Panc1 (cell line): ENCODE data around the gene GRID1. TPM values are rescaled to one million over a fixed set of nuclear protein-coding genes. Genes with fewer than 3 reads are reported as not detected.

Source experiments
- ATAC-seq: fragments of 200-7000 bp; cut with Tn5 transposase; 2 replicates; pipeline ENCODE4 v1.9.1; 2020; ENCODE audit warnings: mild to moderate bottlenecking, moderate library complexity
- BruUV-seq: library from RNA; stranded (reverse); fragments of 400-500 nt; replicated peaks from 2 replicates; lab custom pipeline; 2021; lab: Mats Ljungman, UMichigan
- CTCF ChIA-PET: fragments of 300-600 bp; sonication (Branson Sonifier 250); formaldehyde crosslinking; loops from one replicate; lab custom pipeline; 2022; ENCODE audit warnings: antibody characterized with exemption; lab: Charles Lee
- POLR2A ChIA-PET: fragments of 300-600 bp; sonication (Branson Sonifier 250); formaldehyde crosslinking; loops from one replicate; lab custom pipeline; 2022; ENCODE audit warnings: antibody characterized with exemption; lab: Charles Lee
- DNase-seq: peaks from one replicate; pipeline ENCODE4 v3.0.0-alpha.2; 2010; ENCODE audit warnings: low read depth, low spot score
- H3K27ac ChIP-seq: 2 replicates; pipeline ENCODE4 v1.5.1; 2011; ENCODE audit warnings: mild to moderate bottlenecking, low read length, inconsistent platforms
- H3K27me3 ChIP-seq: fragments of 200-500 bp; sonication (Bioruptor generic); 2 replicates; pipeline ENCODE4 v1.6.0; 2014; ENCODE audit warnings: low read length, inconsistent platforms; ENCODE audit not compliant: control insufficient read depth, insufficient read depth
- H3K36me3 ChIP-seq: fragments of 200-500 bp; sonication (Bioruptor generic); 2 replicates; pipeline ENCODE4 v1.5.1; 2014; ENCODE audit warnings: inconsistent platforms, mild to moderate bottlenecking, low read length, moderate library complexity; ENCODE audit not compliant: control insufficient read depth, insufficient read depth
- H3K4me1 ChIP-seq: 2 replicates; pipeline ENCODE4 v1.5.1; 2011; ENCODE audit warnings: inconsistent platforms, mild to moderate bottlenecking, low read length, moderate library complexity; ENCODE audit not compliant: control insufficient read depth, insufficient read depth
- H3K4me3 ChIP-seq, 2 experiments: 2 replicates each; pipeline ENCODE4 v1.5.1; 2011 to 2012; ENCODE audit warnings: low read depth in 2 of 2, low read length in 2 of 2, mild to moderate bottlenecking in 2 of 2, inconsistent platforms in 1 of 2, moderate library complexity in 1 of 2
- H3K9me3 ChIP-seq: fragments of 200-500 bp; sonication (Bioruptor generic); 2 replicates; pipeline ENCODE4 v1.5.1; 2014; ENCODE audit warnings: low read depth, mild to moderate bottlenecking, inconsistent platforms, low read length, moderate library complexity; ENCODE audit not compliant: control insufficient read depth, insufficient read depth
- POLR2AphosphoS5 ChIP-seq: IDR thresholded peaks from 2 replicates; pipeline ENCODE4 v1.6.1; 2012; ENCODE audit warnings: mild to moderate bottlenecking, low read depth, low read length, moderate library complexity
- REST ChIP-seq, 2 experiments: IDR thresholded peaks; 2 replicates each; pipeline ENCODE4 v1.6.1; 2011 to 2012; ENCODE audit warnings: low read depth in 2 of 2, control low read depth in 1 of 2, low read length in 1 of 2, mild to moderate bottlenecking in 1 of 2, moderate library complexity in 1 of 2; ENCODE audit not compliant: insufficient read depth in 1 of 2
- SIN3A ChIP-seq: IDR thresholded peaks from 2 replicates; pipeline ENCODE4 v1.6.1; 2012; ENCODE audit warnings: low read depth, mild to moderate bottlenecking, low read length, moderate library complexity, borderline replicate concordance; ENCODE audit not compliant: insufficient read depth
- TCF7L2 ChIP-seq: IDR thresholded peaks from 2 replicates; pipeline ENCODE4 v1.6.1; 2011; ENCODE audit warnings: mild to moderate bottlenecking, low read depth, low read length, inconsistent platforms
- in situ Hi-C: cut with HindIII; loops from 2 replicates; pipeline ENCODE4 v1.10.0; 2016; ENCODE audit warnings: low sequenced_read_pairs, low pct_unique_long_range_greater_than_20kb
- intact Hi-C: fragments of 100-400 bp; cut with micrococcal nuclease; formaldehyde crosslinking; loops from one replicate; pipeline ENCODE4 v1.10.0; 2022; ENCODE audit not compliant: unreplicated experiment
- total RNA-seq: library from RNA; stranded (reverse); gene quantifications from one replicate; pipeline ENCODE4 v1.2.1, GENCODE V29; 2021; ENCODE audit not compliant: unreplicated experiment
- TF ChIP-seq, protein P1 (sequence below): fragments of 450-650 bp; IDR thresholded peaks from 2 replicates; pipeline ENCODE4 v1.5.1; 2017; ENCODE audit warnings: mild to moderate bottlenecking

The GRID1 gene
- total RNA-seq, 1 experiment from 2014 or later, result 2.3 TPM

DNA sequence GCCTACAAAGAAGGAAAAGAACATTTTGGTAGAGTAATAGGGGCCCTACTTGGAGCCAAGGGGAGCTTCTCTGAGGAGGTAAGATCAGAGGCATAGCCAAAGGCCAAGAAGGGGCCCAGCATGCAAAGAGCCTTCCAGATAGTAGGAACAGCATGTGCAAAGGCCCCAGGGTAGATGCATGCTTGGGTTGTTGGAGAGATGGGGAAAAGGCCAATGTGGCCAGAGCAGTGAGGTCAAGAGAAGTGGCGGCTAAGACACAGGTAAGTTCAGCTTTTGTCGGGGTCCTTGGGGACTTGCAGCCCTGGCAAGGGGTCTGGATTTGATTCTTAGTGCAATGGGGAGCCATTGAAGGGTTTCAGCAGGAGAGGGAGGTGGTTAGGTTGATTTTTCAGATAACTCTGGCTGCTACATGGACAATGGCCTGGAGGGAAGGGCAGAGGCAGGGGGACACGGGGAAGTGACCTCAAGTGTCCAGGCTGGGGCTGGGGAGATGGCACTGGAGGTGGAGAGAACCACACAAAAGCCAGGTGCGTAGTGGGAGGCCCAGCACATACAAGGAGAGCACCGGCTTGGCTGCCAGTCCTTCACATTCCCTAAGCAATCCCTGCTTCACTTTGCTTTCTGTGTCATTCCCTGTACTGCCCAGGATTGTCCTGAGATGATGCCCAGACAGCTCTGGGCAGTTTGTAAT is 16.5 kb downstream of the GRID1 start:
- Histone ChIP-seq H3K9me3 (no peaks in the 10 kb centered on the region), H3K36me3 (no peaks in the 10 kb centered on the region), H3K4me3 (no peak overlapping the region), H3K27ac (no peak overlapping the region), H3K27me3 (no peaks in the 10 kb centered on the region), H3K4me1 (no peaks in the 10 kb centered on the region)
- CTCF ChIA-PET, result interaction anchor here (0.5 kb wide), 1 partner anchor 29 kb away, joined by 4 read pairs; no protein-coding TSS in a partner anchor
- POLR2A ChIA-PET, result no interaction called here
- BruUV-seq, result no TSS peak
- DNase-seq, result no peak
- ATAC-seq, result no peak
- intact Hi-C loops (no loop called here), in situ Hi-C loops (no loop called here)
- TF ChIP-seq POLR2AphosphoS5 (no peak), REST (IDR thresholded peaks at IDR 0.05; ENCODE audit: insufficient read depth in 1 of 2, low read depth in 2 of 2, low read length in 1 of 2) (no peak), TCF7L2 (no peak), SIN3A (no peak)
- TF ChIP-seq, protein P1, sequence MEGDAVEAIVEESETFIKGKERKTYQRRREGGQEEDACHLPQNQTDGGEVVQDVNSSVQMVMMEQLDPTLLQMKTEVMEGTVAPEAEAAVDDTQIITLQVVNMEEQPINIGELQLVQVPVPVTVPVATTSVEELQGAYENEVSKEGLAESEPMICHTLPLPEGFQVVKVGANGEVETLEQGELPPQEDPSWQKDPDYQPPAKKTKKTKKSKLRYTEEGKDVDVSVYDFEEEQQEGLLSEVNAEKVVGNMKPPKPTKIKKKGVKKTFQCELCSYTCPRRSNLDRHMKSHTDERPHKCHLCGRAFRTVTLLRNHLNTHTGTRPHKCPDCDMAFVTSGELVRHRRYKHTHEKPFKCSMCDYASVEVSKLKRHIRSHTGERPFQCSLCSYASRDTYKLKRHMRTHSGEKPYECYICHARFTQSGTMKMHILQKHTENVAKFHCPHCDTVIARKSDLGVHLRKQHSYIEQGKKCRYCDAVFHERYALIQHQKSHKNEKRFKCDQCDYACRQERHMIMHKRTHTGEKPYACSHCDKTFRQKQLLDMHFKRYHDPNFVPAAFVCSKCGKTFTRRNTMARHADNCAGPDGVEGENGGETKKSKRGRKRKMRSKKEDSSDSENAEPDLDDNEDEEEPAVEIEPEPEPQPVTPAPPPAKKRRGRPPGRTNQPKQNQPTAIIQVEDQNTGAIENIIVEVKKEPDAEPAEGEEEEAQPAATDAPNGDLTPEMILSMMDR, result no peak

- H3K4me1 ChIP-seq, result no peaks in the 10 kb centered on the region
- H3K36me3 ChIP-seq, result no peaks in the 10 kb centered on the region
- H3K27me3 ChIP-seq, result no peaks in the 10 kb centered on the region
- no TSS peak for BruUV-seq
- no peaks in the 10 kb centered on the region for H3K9me3 ChIP-seq
- ChIA-PET CTCF (interaction anchor here (0.5 to 1.1 kb wide), 3 partner anchors 28 to 88 kb away, joined by 3 to 4 read pairs (median 4); no protein-coding TSS in a partner anchor), POLR2A (no interaction called here)
- intact Hi-C loops (no loop called here), in situ Hi-C loops (no loop called here)
- H3K27ac ChIP-seq, result no peak overlapping the region
- TF ChIP-seq POLR2AphosphoS5 (no peak), TCF7L2 (no peak), SIN3A (no peak), REST (IDR thresholded peaks at IDR 0.05; ENCODE audit: insufficient read depth in 1 of 2, low read depth in 2 of 2, low read length in 1 of 2) (no peak)
- no peak overlapping the region for H3K4me3 ChIP-seq
- DNase-seq (no peak), ATAC-seq (peak; percentile 54)
Observed at GRCh38 chr10:86349474-86349873, 17.1 kb downstream of the GRID1 start.
